GM21619 (cell line): ENCODE data around the gene LCN12.

Source experiments
- ATAC-seq: cut with Tn5 transposase; IDR thresholded peaks from one replicate; pipeline ENCODE4 v1.9.1; 2021; ENCODE audit not compliant: unreplicated experiment

The LCN12 gene

GRCh38 chr9:136944519-136945332 is 7.3 kb upstream of the LCN12 start, which contains the start of the genes C8G and FBXW5:
Gene C8G (plus strand): TSS chr9:136945243. CDS start chr9:136945321, 78 bp downstream.
Gene FBXW5 (minus strand): TSS chr9:136944738. CDS start chr9:136944083, 655 bp downstream.
- ATAC-seq: peak; percentile 59

GRCh38 chr9:136945333-136946227 is 6.5 kb upstream of the LCN12 start:
- ATAC-seq: no peak

GRCh38 chr9:136946228-136947027 is 5.6 kb upstream of the LCN12 start:
- ATAC-seq: no peak

- no peak for ATAC-seq
Measured at GRCh38 chr9:136947028-136947891, 4.8 kb upstream of the LCN12 start.

- ATAC-seq: no peak
Measured at GRCh38 chr9:136947955-136948510, 4.0 kb upstream of the LCN12 start.

GRCh38 chr9:136949239-136949816 is 2.7 kb upstream of the LCN12 start:
- no peak for ATAC-seq

- ATAC-seq: peak; percentile 73
Measured at GRCh38 chr9:136949817-136950655, 2.0 kb upstream of the LCN12 start.

- no peak for ATAC-seq
Measured at GRCh38 chr9:136950656-136951276, 1.3 kb upstream of the LCN12 start.

GRCh38 chr9:136952321-136952850 is 313 bp downstream of the LCN12 start:
- ATAC-seq: no peak

- no peak for ATAC-seq
Measured at GRCh38 chr9:136952876-136953770, 1.1 kb downstream of the LCN12 start.

- no peak for ATAC-seq
Measured at GRCh38 chr9:136953771-136954269, 1.7 kb downstream of the LCN12 start.

GRCh38 chr9:136954270-136955083 is 2.4 kb downstream of the LCN12 start:
- no peak for ATAC-seq

- no peak for ATAC-seq
Measured at GRCh38 chr9:136955202-136955942, 3.3 kb downstream of the LCN12 start.

GRCh38 chr9:136955943-136956335 is 3.9 kb downstream of the LCN12 start:
- ATAC-seq: no peak

GRCh38 chr9:136956604-136957003 is 4.5 kb downstream of the LCN12 start:
- no peak for ATAC-seq
